DMS53 (cell line): Measurements from ENCODE around the gene CIBAR2.
A peak's percentile ranks its signal among the peaks of the same experiment; 100 is the strongest.
"Not testable (repeated sequence)": the region's sequence is repeated elsewhere in the genome, so short reads cannot be mapped to it uniquely, and the experiment has no call there.

Experiments used
- DNase-seq: peaks from one replicate; lab custom pipeline; 2025; lab: John Stamatoyannopoulos, UW

The CIBAR2 gene

GRCh38 chr16:85062845-85063244, 49.4 kb downstream of the CIBAR2 start:
- DNase-seq = no peak

- DNase-seq = no peak
These were observed 49.9 kb downstream of the CIBAR2 start for GRCh38 chr16:85062323-85062722.

GRCh38 chr16:85061566-85061965, 50.7 kb downstream of the CIBAR2 start:
- DNase-seq = no peak

GRCh38 chr16:85058909-85059308, 53.4 kb downstream of the CIBAR2 start:
- no peak for DNase-seq

GRCh38 chr16:85057948-85058347, 54.3 kb downstream of the CIBAR2 start:
- no peak for DNase-seq

- DNase-seq = peak; percentile 33
These were observed 54.9 kb downstream of the CIBAR2 start for GRCh38 chr16:85057212-85057889.

- DNase-seq = no peak
These were observed 56.0 kb downstream of the CIBAR2 start for GRCh38 chr16:85056211-85056748.

GRCh38 chr16:85055493-85056210, 56.6 kb downstream of the CIBAR2 start:
- DNase-seq = no peak

- no peak for DNase-seq
These were observed 57.3 kb downstream of the CIBAR2 start for GRCh38 chr16:85054948-85055492.

GRCh38 chr16:85054321-85054720, 58.0 kb downstream of the CIBAR2 start:
- DNase-seq = not testable (repeated sequence)

- DNase-seq = no peak
These were observed 59.7 kb downstream of the CIBAR2 start for GRCh38 chr16:85052536-85052935.

GRCh38 chr16:85051683-85052082, 60.6 kb downstream of the CIBAR2 start:
- DNase-seq = no peak

GRCh38 chr16:85051067-85051581, 61.1 kb downstream of the CIBAR2 start:
- DNase-seq = no peak

- DNase-seq = no peak
These were observed 62.5 kb downstream of the CIBAR2 start for GRCh38 chr16:85049706-85050305.

GRCh38 chr16:85048921-85049562, 63.2 kb downstream of the CIBAR2 start:
- DNase-seq = no peak
